ENCODE data around the gene THSD7B.

Gene THSD7B

GRCh38 chr2:137211761-137212160, 446.4 kb downstream of the THSD7B start:
- no peak for TF ChIP-seq CTCF (IDR thresholded peaks at IDR 0.05)

GRCh38 chr2:137220438-137220993, 455.2 kb downstream of the THSD7B start:
- no peak for TF ChIP-seq CTCF (IDR thresholded peaks at IDR 0.05)

- no peak for TF ChIP-seq CTCF (IDR thresholded peaks at IDR 0.05)
Observed at GRCh38 chr2:137221797-137222492, 456.6 kb downstream of the THSD7B start.

- no peak for TF ChIP-seq CTCF (IDR thresholded peaks at IDR 0.05)
Observed at GRCh38 chr2:137223722-137224121, 458.4 kb downstream of the THSD7B start.

- TF ChIP-seq CTCF (IDR thresholded peaks at IDR 0.05): no peak
Observed at GRCh38 chr2:137228566-137228965, 463.2 kb downstream of the THSD7B start.

GRCh38 chr2:137229834-137230233, 464.5 kb downstream of the THSD7B start:
- TF ChIP-seq CTCF (IDR thresholded peaks at IDR 0.05): no peak

- no peak for TF ChIP-seq CTCF (IDR thresholded peaks at IDR 0.05)
Observed at GRCh38 chr2:137231628-137232027, 466.3 kb downstream of the THSD7B start.
